PC-9 (cell line): ENCODE data around the gene VPS16.

ENCODE experiments used
- CTCF ChIP-seq: fragments of 200-600 bp; sonication (generic); conservative IDR thresholded peaks from 2 replicates; pipeline ENCODE4 v1.6.1; 2017; ENCODE audit warnings: mixed run types, antibody characterized with exemption, mild to moderate bottlenecking, moderate library complexity
- EZH2 ChIP-seq: fragments of 200-600 bp; sonication (generic); IDR thresholded peaks from 2 replicates; pipeline ENCODE4 v1.8.0; 2017; ENCODE audit warnings: antibody characterized with exemption, low read depth

- TF ChIP-seq EZH2, result no peak
- TF ChIP-seq CTCF, result no peak
Measured at GRCh38 chr20:2891343-2891742, 50.8 kb downstream of the VPS16 start.
